ENCODE data around the gene FPGS.

DNA sequence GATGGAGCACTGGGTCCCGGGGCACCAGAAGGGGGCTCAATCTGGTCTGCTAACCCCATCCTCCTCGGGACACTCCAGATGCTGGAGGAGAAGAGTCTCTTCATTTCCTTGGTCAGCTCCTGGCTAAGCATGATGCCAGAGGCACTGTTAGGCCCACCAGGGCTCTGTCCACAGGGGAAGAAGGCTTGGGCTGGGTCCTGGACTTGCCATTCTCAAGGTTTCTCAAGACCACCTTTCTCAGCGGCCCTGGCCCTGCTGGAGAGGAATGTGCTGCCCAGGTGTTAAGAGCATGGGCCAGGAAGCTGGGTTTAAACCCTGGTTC is 32.1 kb upstream of the FPGS start:
- TF ChIP-seq, protein P1, sequence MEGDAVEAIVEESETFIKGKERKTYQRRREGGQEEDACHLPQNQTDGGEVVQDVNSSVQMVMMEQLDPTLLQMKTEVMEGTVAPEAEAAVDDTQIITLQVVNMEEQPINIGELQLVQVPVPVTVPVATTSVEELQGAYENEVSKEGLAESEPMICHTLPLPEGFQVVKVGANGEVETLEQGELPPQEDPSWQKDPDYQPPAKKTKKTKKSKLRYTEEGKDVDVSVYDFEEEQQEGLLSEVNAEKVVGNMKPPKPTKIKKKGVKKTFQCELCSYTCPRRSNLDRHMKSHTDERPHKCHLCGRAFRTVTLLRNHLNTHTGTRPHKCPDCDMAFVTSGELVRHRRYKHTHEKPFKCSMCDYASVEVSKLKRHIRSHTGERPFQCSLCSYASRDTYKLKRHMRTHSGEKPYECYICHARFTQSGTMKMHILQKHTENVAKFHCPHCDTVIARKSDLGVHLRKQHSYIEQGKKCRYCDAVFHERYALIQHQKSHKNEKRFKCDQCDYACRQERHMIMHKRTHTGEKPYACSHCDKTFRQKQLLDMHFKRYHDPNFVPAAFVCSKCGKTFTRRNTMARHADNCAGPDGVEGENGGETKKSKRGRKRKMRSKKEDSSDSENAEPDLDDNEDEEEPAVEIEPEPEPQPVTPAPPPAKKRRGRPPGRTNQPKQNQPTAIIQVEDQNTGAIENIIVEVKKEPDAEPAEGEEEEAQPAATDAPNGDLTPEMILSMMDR (IDR thresholded peaks at IDR 0.05; ENCODE audit: borderline replicate concordance, extremely low read depth, low read length, poor library complexity, severe bottlenecking): no peak
- no peak for TF ChIP-seq EZH2 (IDR thresholded peaks at IDR 0.05; ENCODE audit: borderline replicate concordance, low read depth, low read length, severe bottlenecking)

Data from DND-41 (cell line).